NCI-H146 treated with DMSO at 0.1 percent for 48 hours (cell line): ENCODE results near the gene SNX19.
A peak's percentile ranks its signal among the peaks of the same experiment; 100 is the strongest.

Experiments
- DNase-seq: peaks from one replicate; lab custom pipeline; 2025; ENCODE audit not compliant: unreplicated experiment; lab: John Stamatoyannopoulos, UW

SNX19 gene

GRCh38 chr11:130906616-130907015, 9.7 kb downstream of the SNX19 start:
- DNase-seq, result no peak

- no peak for DNase-seq
These were observed 10.8 kb downstream of the SNX19 start for GRCh38 chr11:130905512-130905911.

- DNase-seq, result no peak
These were observed 11.9 kb downstream of the SNX19 start for GRCh38 chr11:130904380-130904779.

- DNase-seq, result no peak
These were observed 13.9 kb downstream of the SNX19 start for GRCh38 chr11:130902380-130902779.

- DNase-seq, result no peak
These were observed 17.2 kb downstream of the SNX19 start for GRCh38 chr11:130899106-130899505.

- no peak for DNase-seq
These were observed 18.8 kb downstream of the SNX19 start for GRCh38 chr11:130897262-130898182.

GRCh38 chr11:130894322-130895025, 21.8 kb downstream of the SNX19 start:
- DNase-seq, result peak; percentile 76

GRCh38 chr11:130892861-130893260, 23.4 kb downstream of the SNX19 start:
- peak; percentile 14 for DNase-seq

- DNase-seq, result no peak
These were observed 25.0 kb downstream of the SNX19 start for GRCh38 chr11:130891326-130891725.

- no peak for DNase-seq
These were observed 26.1 kb downstream of the SNX19 start for GRCh38 chr11:130890039-130890745.

GRCh38 chr11:130888790-130889189, 27.5 kb downstream of the SNX19 start:
- no peak for DNase-seq

- DNase-seq, result no peak
These were observed 29.6 kb downstream of the SNX19 start for GRCh38 chr11:130886704-130887103.

GRCh38 chr11:130882138-130882551, 34.1 kb downstream of the SNX19 start:
- DNase-seq, result no peak

- DNase-seq, result no peak
These were observed 34.7 kb downstream of the SNX19 start for GRCh38 chr11:130881475-130882137.

GRCh38 chr11:130879836-130880235, 36.4 kb downstream of the SNX19 start:
- DNase-seq, result no peak

GRCh38 chr11:130876931-130877915, 39.1 kb downstream of the SNX19 start:
- DNase-seq, result no peak

- DNase-seq, result no peak
These were observed 40.2 kb downstream of the SNX19 start for GRCh38 chr11:130876100-130876499.

- no peak for DNase-seq
These were observed 41.2 kb downstream of the SNX19 start for GRCh38 chr11:130874955-130875531.

GRCh38 chr11:130874396-130874795, 41.9 kb downstream of the SNX19 start:
- DNase-seq, result no peak
